Ramos (cell line): ENCODE results near the gene GPX6.
"Not testable (repeated sequence)": the region's sequence is repeated elsewhere in the genome, so short reads cannot be mapped to it uniquely, and the experiment has no call there.

Experiments
- in situ Hi-C: fragments of 300-500 bp; cut with MboI; formaldehyde crosslinking; loops from one replicate; pipeline ENCODE4 v1.14.3; 2022; ENCODE audit warnings: low sequenced_read_pairs; ENCODE audit not compliant: unreplicated experiment

Gene GPX6

GRCh38 chr6:28486988-28487742, 28.4 kb downstream of the GPX6 start:
- in situ Hi-C loops: no loop called here

DNA sequence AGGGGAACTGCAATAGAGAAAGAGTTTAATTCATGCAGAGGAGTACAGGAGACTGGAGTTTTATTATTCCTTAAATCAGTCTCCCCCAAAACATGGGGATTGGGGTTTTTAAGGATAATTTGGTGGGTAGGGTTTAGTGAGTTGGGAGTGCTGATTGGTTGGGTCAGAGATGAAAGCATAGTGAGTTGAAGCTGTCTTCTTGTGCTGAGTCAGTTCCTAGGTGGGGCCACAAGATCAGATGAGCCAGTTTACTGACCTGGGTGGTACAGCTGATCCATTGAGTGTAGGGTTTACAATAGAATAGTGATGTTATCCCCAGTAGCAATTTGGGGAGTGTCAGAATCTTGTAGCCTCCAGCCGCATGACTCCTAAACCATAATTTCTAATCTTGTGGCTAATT, 29.1 kb downstream of the GPX6 start:
- in situ Hi-C loops: no loop called here

- in situ Hi-C loops: no loop called here
Measured at GRCh38 chr6:28485482-28485881, 30.1 kb downstream of the GPX6 start.

- in situ Hi-C loops: no loop called here
Measured at GRCh38 chr6:28480253-28480932, 35.2 kb downstream of the GPX6 start.

DNA sequence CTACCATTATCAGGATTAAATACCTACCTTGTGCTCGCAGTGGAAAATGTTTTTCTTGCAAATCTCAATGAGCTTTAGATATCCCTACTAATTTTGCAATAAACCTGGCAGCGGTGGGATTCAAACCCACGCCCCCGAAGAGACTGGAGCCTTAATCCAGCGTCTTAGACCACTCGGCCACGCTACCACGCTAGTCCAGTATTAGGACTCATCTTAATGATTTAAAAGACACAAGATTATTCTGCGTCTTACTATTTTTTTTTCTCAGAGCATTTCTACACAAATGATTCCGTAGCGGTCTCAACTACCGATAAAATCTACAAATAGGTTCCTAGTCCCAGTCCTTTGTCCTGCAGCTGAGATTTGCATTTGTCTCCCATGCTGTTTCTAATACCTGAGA, 37.1 kb downstream of the GPX6 start:
- in situ Hi-C loops: no loop called here

- in situ Hi-C loops: no loop called here
Measured at GRCh38 chr6:28474441-28475219, 41.0 kb downstream of the GPX6 start.

DNA sequence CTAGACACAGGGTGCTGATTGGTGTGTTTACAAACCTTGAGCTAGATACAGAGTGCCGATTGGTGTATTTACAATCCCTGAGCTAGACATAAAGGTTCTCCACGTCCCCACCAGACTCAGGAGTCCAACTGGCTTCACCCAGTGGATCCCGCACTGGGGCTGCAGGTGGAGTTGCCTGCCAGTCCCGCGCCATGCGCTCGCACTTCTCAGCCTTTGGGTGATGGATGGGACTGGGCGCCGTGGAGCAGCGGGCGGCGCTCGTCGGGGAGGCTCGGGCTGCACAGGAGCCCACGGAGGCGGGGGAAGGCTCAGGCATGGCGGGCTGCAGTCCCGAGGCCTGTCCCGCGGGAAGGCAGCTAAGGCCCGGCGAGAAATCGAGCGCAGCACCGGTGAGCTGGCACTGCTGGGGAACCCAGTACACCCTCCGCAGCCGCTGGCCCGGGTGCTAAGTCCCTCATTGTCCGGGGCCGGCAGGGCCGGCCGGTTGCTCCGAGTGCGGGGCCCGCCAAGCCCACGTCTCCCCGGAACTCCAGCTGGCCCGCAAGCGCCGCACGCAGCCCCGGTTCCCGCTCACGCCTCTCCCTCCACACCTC, 46.3 kb downstream of the GPX6 start:
- in situ Hi-C loops: not testable (repeated sequence)

- in situ Hi-C loops: no loop called here
Measured at GRCh38 chr6:28468056-28468455, 47.5 kb downstream of the GPX6 start.

- in situ Hi-C loops: no loop called here
Measured at GRCh38 chr6:28462401-28462800, 53.2 kb downstream of the GPX6 start.

- in situ Hi-C loops: no loop called here
Measured at GRCh38 chr6:28458568-28458967, 57.0 kb downstream of the GPX6 start.
